Neutrophil (primary cell): ENCODE results near the gene ATP11B.

ENCODE experiments used
- H3K27ac ChIP-seq: fragments of 200-600 bp; sonication (generic); 2 replicates; pipeline ENCODE4 v1.5.1; 2016; ENCODE audit warnings: mild to moderate bottlenecking, moderate library complexity
- H3K27me3 ChIP-seq: fragments of 200-600 bp; sonication (generic); 2 replicates; pipeline ENCODE4 v1.6.0; 2016; ENCODE audit warnings: mild to moderate bottlenecking
- H3K36me3 ChIP-seq: fragments of 200-600 bp; sonication (generic); 2 replicates; pipeline ENCODE4 v1.5.1; 2017
- H3K4me1 ChIP-seq, 2 experiments: fragments of 200-600 bp in 1 of 2; sonication (generic) in 1 of 2; 1 replicate in 1 of 2; 2 replicates in 1 of 2; pipeline versions ENCODE4 v1.5.1 to v1.6.1; 2013 to 2016; ENCODE audit warnings: low read depth in 1 of 2, low read length in 1 of 2, mild to moderate bottlenecking in 1 of 2, moderate library complexity in 1 of 2; ENCODE audit not compliant: control insufficient read depth in 1 of 2, insufficient read depth in 1 of 2
- H3K4me3 ChIP-seq, 2 experiments: fragments of 200-600 bp in 1 of 2; sonication (generic) in 1 of 2; 1 replicate in 1 of 2; 2 replicates in 1 of 2; pipeline ENCODE4 v1.5.1; 2013 to 2016; ENCODE audit warnings: low read depth in 1 of 2, low read length in 1 of 2, mild to moderate bottlenecking in 1 of 2, moderate library complexity in 1 of 2
- H3K9me3 ChIP-seq: fragments of 200-600 bp; sonication (generic); 2 replicates; pipeline ENCODE4 v1.5.1; 2016
- TF ChIP-seq, protein P1 (sequence below): fragments of 200-600 bp; sonication (generic); IDR thresholded peaks from 2 replicates; pipeline ENCODE4 v1.5.1; 2016; ENCODE audit warnings: antibody characterized with exemption

ATP11B gene

DNA sequence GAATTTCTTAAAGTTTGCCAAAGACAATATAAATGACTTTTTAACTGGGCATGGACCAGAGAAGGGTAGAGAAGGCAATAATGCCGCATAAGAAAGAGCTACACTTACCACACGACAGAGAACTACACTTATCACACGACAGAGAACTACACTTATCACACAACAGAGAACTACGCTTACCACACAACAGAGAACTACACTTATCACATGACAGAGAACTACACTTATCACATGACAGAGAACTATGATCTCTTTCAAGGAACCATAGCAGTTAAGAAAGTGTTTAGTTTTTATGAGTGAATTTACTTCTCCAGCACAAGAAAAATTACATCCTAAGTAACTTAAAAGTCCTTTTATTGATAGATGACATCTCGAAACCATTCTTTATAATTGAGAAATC is 155.0 kb downstream of the ATP11B start:
- peaks cover 57% of the 10 kb centered on the region for H3K36me3 ChIP-seq
- H3K4me1 ChIP-seq, result no peaks in the 10 kb centered on the region
- TF ChIP-seq, protein P1, sequence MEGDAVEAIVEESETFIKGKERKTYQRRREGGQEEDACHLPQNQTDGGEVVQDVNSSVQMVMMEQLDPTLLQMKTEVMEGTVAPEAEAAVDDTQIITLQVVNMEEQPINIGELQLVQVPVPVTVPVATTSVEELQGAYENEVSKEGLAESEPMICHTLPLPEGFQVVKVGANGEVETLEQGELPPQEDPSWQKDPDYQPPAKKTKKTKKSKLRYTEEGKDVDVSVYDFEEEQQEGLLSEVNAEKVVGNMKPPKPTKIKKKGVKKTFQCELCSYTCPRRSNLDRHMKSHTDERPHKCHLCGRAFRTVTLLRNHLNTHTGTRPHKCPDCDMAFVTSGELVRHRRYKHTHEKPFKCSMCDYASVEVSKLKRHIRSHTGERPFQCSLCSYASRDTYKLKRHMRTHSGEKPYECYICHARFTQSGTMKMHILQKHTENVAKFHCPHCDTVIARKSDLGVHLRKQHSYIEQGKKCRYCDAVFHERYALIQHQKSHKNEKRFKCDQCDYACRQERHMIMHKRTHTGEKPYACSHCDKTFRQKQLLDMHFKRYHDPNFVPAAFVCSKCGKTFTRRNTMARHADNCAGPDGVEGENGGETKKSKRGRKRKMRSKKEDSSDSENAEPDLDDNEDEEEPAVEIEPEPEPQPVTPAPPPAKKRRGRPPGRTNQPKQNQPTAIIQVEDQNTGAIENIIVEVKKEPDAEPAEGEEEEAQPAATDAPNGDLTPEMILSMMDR, result no peak
- no peak overlapping the region for H3K27ac ChIP-seq
- H3K4me3 ChIP-seq, result no peak overlapping the region
- no peaks in the 10 kb centered on the region for H3K9me3 ChIP-seq
- H3K27me3 ChIP-seq, result no peaks in the 10 kb centered on the region

DNA sequence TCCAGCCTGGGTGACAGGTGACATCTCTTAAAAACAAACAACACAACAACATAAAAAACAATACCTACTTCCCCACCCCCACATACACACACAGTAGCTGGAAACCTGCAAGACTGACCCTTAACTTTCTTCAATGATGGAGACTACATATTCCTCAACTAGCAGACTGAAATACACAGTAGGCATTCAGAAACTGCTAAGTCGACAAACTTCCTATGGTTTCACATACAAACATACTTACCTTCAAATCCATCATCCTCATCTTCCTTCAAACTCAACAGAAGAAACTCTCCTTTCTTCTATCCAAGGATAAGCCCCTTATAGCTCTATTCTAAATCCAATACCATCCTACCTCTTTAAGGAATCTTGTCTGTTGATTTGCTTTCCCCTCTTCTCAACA is 156.4 kb downstream of the ATP11B start:
- Histone ChIP-seq H3K9me3 (no peaks in the 10 kb centered on the region), H3K4me3 (no peak overlapping the region), H3K27me3 (no peaks in the 10 kb centered on the region), H3K27ac (no peak overlapping the region), H3K36me3 (peaks cover 44% of the 10 kb centered on the region), H3K4me1 (peaks cover 2 to 6% of the 10 kb centered on the region in 2 experiments)
- TF ChIP-seq, protein P1, result no peak

DNA sequence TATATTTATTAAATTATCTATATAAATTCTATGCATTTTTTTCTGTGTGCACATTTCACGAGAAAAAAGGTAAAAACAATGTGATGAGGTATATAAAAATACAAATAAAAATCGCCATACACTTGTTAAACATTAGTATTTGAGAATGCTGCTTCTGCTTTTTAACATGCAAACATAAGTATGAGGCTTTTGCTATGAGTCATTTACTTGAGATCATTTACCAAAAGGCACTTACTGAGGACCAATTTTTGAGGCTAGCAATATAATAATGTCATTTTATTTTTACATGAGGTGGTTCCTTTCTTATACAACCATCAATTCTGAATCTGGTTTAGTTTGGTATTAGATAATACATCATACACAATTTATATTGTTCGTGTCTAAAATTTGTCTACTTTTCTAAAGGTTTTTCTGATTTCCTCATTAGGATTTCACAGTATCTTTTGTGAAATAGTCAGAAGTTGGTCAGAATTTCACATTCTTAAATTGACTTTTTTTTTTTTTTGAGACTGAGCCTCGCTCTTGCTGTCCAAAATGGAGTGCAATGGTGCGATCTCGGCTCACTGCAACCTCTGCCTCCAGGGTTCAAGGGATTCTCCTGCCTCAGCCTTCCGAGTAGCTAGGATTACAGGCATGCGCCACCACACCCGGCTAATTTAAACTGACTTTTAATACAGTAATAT is 161.4 kb downstream of the ATP11B start:
- no peak overlapping the region for H3K4me3 ChIP-seq

DNA sequence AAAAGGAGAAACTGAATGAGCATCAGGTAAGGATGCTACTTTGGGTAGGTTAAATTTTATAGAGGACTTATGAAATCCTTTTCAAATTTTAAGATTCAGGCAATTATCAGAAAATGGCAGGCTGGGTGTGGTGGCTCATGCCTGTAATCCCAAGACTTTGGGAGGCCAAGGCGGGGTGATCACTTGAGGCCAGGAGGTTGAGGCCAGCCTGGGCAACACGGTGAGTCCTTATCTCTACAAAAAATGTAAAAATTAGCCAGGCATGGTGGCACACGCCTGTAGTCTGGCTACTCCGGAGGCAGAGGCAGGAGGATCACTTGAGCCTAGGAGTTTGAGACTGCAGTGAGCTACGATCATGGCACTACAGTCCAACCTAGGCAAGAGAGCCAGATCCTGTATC is 163.9 kb downstream of the ATP11B start:
- Histone ChIP-seq H3K27ac (no peak overlapping the region), H3K4me1 (peaks cover 28 to 39% of the 10 kb centered on the region in 2 experiments), H3K9me3 (no peaks in the 10 kb centered on the region), H3K36me3 (peaks cover 31% of the 10 kb centered on the region), H3K4me3 (no peak overlapping the region), H3K27me3 (no peaks in the 10 kb centered on the region)
- TF ChIP-seq, protein P1, result no peak

More for the DNA sequence above, 161.4 kb downstream of the ATP11B start:
- TF ChIP-seq, protein P1, result no peak
- H3K27me3 ChIP-seq, result no peaks in the 10 kb centered on the region
- peak overlapping the region; percentile 66 for H3K27ac ChIP-seq
- H3K9me3 ChIP-seq, result no peaks in the 10 kb centered on the region
- H3K4me1 ChIP-seq, result peaks cover 22 to 31% of the 10 kb centered on the region in 2 experiments
- H3K36me3 ChIP-seq, result peaks cover 27% of the 10 kb centered on the region

DNA sequence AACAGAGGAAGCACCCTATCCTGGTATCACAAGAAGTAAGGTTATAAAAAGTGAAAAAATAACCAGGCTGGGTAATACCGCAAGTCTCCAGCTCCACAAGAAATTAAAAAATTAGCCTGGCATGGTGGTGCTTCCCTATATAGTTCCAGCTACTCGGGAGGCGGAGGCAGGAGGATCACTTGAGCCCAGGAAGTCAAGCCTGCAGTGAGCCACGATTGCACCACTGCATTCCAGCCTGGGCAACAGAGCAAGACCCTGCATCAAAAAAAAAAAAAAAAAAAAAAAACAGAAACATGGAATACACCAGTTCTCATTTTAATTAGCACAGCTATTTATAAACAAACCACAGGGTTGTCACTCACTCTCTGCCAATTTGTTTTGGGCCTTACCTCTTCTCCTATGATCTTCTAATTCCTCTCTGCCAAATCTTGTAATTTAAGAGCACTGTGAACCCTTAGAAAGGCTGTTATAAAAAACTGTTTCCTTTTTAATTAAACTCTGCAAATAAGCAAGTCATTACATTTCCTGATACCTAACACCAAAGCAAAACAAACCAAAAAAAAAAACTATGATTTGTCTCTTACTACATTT is 164.5 kb downstream of the ATP11B start:
- peaks cover 30% of the 10 kb centered on the region for H3K36me3 ChIP-seq
- TF ChIP-seq, protein P1, result no peak
- no peaks in the 10 kb centered on the region for H3K9me3 ChIP-seq
- no peak overlapping the region for H3K4me3 ChIP-seq
- no peaks in the 10 kb centered on the region for H3K27me3 ChIP-seq
- H3K27ac ChIP-seq, result no peak overlapping the region
- H3K4me1 ChIP-seq, result peaks cover 28 to 39% of the 10 kb centered on the region in 2 experiments
